Measurements from ENCODE around the gene SHMT2.

Gene SHMT2

GRCh38 chr12:57235017-57235727, 5.7 kb downstream of the SHMT2 start:
- Histone ChIP-seq H3K27ac (no peak overlapping the region), H2AFZ (no peak overlapping the region), H3K36me3 (ENCODE audit: control insufficient read depth, insufficient read depth, low read length) (no peaks in the 10 kb centered on the region)

DNA sequence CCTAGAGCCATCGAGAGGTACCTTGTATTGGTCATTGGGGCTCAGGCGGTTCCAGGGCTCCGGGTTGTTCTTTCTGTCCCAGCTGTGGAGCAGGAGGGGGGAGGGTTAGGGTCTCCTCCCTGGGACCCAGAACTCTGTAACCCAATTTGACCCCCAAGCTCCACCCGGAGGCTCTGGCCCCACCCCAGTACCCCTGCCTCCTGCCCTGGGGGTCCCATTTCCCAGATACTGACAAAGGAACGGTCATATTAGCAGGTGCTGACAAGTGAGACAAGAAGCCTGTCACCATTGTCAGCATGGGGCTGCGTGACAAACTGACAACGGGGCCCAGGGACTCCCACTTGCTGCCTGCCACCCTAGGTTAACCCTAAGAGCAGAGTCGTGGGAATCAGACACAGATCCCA, 6.2 kb downstream of the SHMT2 start:
- no peaks in the 10 kb centered on the region for H3K9me3 ChIP-seq (ENCODE audit: control insufficient read depth, low read length)
- H3K79me2 ChIP-seq, result no peaks in the 10 kb centered on the region
- H3K4me2 ChIP-seq (ENCODE audit: low read length), result no peak overlapping the region
- H3K4me3 ChIP-seq (ENCODE audit: low read depth, low read length), result no peak overlapping the region
- no peak overlapping the region for H3K9ac ChIP-seq
- H2AFZ ChIP-seq, result no peak overlapping the region
- H3K27ac ChIP-seq, result no peak overlapping the region
- TF ChIP-seq CTCF (IDR thresholded peaks at IDR 0.05), result no peak
- H3K27me3 ChIP-seq (ENCODE audit: control insufficient read depth, insufficient read depth, low read length), result peaks cover 3% of the 10 kb centered on the region
- peaks cover 19% of the 10 kb centered on the region for H3K4me1 ChIP-seq
- no peaks in the 10 kb centered on the region for H3K36me3 ChIP-seq (ENCODE audit: control insufficient read depth, insufficient read depth, low read length)

More at GRCh38 chr12:57235017-57235727, 5.7 kb downstream of the SHMT2 start:
- Histone ChIP-seq H3K9me3 (ENCODE audit: control insufficient read depth, low read length) (no peaks in the 10 kb centered on the region), H3K27me3 (ENCODE audit: control insufficient read depth, insufficient read depth, low read length) (peaks cover 3% of the 10 kb centered on the region), H3K4me3 (ENCODE audit: low read depth, low read length) (no peak overlapping the region), H3K4me2 (ENCODE audit: low read length) (no peak overlapping the region), H3K79me2 (no peaks in the 10 kb centered on the region), H3K9ac (no peak overlapping the region), H3K4me1 (peaks cover 19% of the 10 kb centered on the region)
- TF ChIP-seq CTCF (IDR thresholded peaks at IDR 0.05), result no peak

- H2AFZ ChIP-seq, result no peak overlapping the region
- H3K9me3 ChIP-seq (ENCODE audit: control insufficient read depth, low read length), result no peaks in the 10 kb centered on the region
- H3K4me2 ChIP-seq (ENCODE audit: low read length), result no peak overlapping the region
- no peak overlapping the region for H3K27ac ChIP-seq
- no peak for TF ChIP-seq CTCF (IDR thresholded peaks at IDR 0.05)
- no peak overlapping the region for H3K9ac ChIP-seq
- no peak overlapping the region for H3K4me3 ChIP-seq (ENCODE audit: low read depth, low read length)
- no peaks in the 10 kb centered on the region for H3K36me3 ChIP-seq (ENCODE audit: control insufficient read depth, insufficient read depth, low read length)
- peaks cover 21% of the 10 kb centered on the region for H3K4me1 ChIP-seq
- peaks cover 3% of the 10 kb centered on the region for H3K27me3 ChIP-seq (ENCODE audit: control insufficient read depth, insufficient read depth, low read length)
- no peaks in the 10 kb centered on the region for H3K79me2 ChIP-seq
Observed at GRCh38 chr12:57236201-57236924, 6.9 kb downstream of the SHMT2 start.

GRCh38 chr12:57236925-57237595, 7.5 kb downstream of the SHMT2 start:
- H3K4me3 ChIP-seq (ENCODE audit: low read depth, low read length), result no peak overlapping the region
- TF ChIP-seq CTCF (IDR thresholded peaks at IDR 0.05), result no peak
- H3K9me3 ChIP-seq (ENCODE audit: control insufficient read depth, low read length), result no peaks in the 10 kb centered on the region
- H3K9ac ChIP-seq, result no peak overlapping the region
- H3K4me1 ChIP-seq, result peaks cover 19% of the 10 kb centered on the region
- no peaks in the 10 kb centered on the region for H3K36me3 ChIP-seq (ENCODE audit: control insufficient read depth, insufficient read depth, low read length)
- H3K27me3 ChIP-seq (ENCODE audit: control insufficient read depth, insufficient read depth, low read length), result peaks cover 6% of the 10 kb centered on the region
- no peak overlapping the region for H3K4me2 ChIP-seq (ENCODE audit: low read length)
- H3K79me2 ChIP-seq, result no peaks in the 10 kb centered on the region
- no peak overlapping the region for H2AFZ ChIP-seq
- H3K27ac ChIP-seq, result no peak overlapping the region

Data from parathyroid adenoma (tissue), 2 donors.